HG03159 (cell line): ENCODE measurements around the gene UQCC5.

Source experiments
- ATAC-seq: cut with Tn5 transposase; IDR thresholded peaks from one replicate; pipeline ENCODE4 v1.9.1; 2021; ENCODE audit warnings: mild to moderate bottlenecking, moderate library complexity; ENCODE audit not compliant: unreplicated experiment

Gene UQCC5

GRCh38 chr3:52503788-52504424 lies 32.5 kb upstream of the UQCC5 start:
- ATAC-seq: no peak

DNA sequence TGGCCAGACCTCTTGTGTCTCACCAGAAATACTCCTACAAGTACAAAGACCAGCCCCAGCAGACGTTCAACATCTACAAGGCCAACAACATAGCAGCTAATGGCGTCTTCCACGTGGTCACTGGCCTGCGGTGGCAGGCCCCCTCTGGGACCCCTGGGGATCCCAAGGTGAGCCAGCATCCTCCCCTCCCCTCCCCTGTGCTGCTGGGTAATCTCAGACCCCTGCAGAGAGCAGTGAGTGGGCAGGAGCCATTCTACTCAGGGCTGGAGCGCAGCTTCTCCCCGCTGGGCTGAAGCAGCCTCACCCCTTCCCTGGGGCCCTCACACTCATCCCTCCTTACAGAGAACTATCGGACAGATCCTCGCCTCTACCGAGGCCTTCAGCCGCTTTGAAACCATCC lies 31.4 kb upstream of the UQCC5 start:
- no peak for ATAC-seq

DNA sequence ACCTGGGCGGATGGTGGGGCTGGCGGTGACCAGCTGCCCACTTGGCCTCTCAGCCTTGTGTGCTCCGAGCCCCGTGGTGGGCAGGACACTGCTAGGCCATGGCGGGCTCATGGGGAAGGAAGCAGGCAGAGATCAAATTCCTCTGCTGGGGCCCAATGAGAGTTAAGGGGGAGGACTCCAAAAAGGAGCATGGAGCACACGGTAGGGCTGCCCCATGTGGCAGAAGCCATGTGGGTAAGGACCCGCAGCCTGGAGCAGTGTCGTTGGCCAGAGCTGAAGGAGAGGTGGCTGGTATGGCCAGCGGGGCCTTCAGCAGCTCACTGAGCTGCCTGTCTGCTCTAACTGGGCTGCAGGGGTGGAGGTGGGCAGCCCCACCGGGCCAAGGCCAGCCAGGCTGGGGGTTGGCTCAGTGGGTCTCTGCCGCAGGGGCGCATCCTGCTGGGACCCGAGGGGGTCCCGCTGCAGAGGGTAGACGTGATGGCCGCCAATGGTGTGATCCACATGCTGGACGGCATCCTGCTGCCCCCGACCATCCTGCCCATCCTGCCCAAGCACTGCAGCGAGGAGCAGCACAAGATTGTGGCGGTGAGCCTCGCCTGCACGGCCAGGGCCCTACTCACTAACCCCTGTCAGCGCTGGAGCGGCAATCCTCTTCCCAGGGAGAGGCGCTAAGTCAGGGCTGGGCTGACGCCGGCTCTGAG lies 30.0 kb upstream of the UQCC5 start:
- ATAC-seq: no peak

- ATAC-seq: no peak
These were observed 29.0 kb upstream of the UQCC5 start for GRCh38 chr3:52507359-52507758.

- ATAC-seq: no peak
These were observed 26.6 kb upstream of the UQCC5 start for GRCh38 chr3:52509753-52510328.

DNA sequence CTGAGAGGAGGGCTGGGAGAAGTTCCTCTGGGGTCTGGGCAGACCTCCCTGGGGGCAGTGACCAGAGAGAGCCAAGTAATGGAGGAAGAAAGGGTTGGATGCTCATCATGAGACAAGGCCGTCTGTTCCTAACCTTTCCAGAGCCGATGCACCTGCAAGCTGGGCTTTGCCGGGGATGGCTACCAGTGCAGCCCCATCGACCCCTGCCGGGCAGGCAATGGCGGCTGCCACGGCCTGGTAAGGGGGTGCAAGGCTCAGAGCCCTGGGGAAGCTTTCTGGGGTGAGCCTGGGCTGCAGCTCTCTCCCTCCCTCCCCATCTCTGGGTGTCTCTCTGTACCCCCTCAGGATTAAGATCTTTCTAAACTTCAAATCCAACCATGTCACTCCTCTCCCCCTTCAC lies 24.9 kb upstream of the UQCC5 start:
- ATAC-seq: no peak

- no peak for ATAC-seq
These were observed 24.3 kb upstream of the UQCC5 start for GRCh38 chr3:52512105-52512504.

DNA sequence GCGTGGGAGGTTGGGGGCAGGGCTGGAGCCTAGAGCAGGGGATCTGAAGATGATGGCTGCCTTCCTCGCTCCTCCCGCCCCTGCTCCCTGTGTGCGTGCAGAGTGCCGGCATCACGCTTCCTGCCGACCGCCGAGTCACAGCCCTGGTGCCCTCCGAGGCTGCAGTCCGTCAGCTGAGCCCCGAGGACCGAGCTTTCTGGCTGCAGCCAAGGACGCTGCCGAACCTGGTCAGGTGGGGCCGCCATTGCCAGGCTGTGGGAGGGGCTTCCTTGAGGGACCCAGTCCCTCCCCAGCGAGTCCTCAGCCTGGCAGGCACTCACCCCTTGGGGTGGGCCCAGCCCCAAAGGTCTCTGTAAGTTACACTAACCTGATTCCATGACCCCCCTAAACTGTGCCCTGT lies 23.7 kb upstream of the UQCC5 start:
- ATAC-seq: no peak

DNA sequence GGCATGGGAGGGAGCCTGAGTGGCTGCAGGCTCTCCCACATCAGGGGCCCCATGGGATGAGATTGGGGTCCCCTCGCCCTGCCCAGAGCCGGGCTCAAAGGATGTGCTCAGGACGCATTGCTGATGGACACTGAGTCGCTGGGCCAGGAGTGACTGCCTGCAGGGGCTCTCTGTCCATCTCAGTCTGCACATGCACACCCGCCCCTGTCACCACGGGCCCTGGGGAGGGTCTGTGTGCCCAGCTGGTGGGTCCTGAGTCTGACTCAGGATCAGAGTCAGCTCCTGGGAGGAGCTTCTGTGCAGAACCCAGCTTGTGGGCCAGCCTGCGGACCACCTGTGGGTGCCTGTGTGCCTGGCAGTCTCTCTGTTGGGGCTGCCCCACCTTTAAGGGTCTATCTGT lies 23.1 kb upstream of the UQCC5 start:
- no peak for ATAC-seq

GRCh38 chr3:52514576-52514975 lies 21.8 kb upstream of the UQCC5 start:
- ATAC-seq: no peak

DNA sequence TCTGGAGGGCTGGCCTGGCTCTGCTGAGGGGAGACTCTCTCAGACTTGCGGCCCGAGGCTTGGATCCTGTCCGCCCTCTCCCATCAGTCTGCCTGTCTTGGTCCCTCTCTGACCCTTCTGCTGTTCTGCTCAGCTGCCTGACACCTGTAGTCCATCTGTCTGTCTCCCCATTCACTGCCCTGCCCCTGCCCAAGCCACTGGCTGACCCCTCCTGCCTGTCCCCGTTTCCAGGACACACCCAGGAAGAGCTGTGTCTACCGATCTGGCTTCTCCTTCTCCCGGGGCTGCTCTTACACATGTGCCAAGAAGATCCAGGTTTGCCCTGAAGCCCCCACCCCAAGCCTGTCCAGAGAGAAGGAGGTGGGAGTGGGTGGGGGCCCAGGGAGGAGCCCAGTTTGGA lies 21.2 kb upstream of the UQCC5 start:
- ATAC-seq: no peak

GRCh38 chr3:52516509-52517195 lies 19.8 kb upstream of the UQCC5 start:
- no peak for ATAC-seq

GRCh38 chr3:52517796-52518722 lies 18.3 kb upstream of the UQCC5 start:
- no peak for ATAC-seq

DNA sequence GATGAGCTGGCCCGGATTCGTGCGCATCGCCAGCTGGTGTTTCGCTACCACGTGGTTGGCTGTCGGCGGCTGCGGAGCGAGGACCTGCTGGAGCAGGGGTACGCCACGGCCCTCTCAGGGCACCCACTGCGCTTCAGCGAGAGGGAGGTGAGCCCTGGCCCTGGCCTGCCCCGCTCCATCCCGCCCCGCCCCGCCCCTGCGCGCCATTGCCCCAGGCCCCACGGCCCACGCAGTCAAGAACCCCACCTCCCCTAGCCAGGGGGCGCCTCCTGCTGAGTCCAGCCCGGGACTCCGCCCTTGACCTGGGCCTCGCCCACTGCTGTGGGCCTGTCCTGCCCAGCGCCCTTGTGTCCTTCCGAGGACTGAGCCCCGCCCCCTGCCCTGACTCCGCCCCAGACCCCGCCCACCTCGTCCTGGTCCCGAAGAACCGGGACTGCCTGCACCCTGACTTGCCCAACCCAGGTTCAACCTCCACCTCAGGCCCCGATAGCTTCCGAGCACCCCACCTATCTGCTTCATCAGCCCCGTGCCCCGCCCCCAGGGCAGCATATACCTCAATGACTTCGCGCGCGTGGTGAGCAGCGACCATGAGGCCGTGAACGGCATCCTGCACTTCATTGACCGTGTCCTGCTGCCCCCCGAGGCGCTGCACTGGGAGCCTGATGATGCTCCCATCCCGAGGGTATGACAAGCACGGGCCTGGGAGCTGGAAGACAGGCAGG lies 17.5 kb upstream of the UQCC5 start:
- no peak for ATAC-seq

- no peak for ATAC-seq
These were observed 16.8 kb upstream of the UQCC5 start for GRCh38 chr3:52519445-52520140.

GRCh38 chr3:52520141-52520667 lies 16.2 kb upstream of the UQCC5 start:
- no peak for ATAC-seq

GRCh38 chr3:52520716-52521487 lies 15.5 kb upstream of the UQCC5 start:
- ATAC-seq: no peak

DNA sequence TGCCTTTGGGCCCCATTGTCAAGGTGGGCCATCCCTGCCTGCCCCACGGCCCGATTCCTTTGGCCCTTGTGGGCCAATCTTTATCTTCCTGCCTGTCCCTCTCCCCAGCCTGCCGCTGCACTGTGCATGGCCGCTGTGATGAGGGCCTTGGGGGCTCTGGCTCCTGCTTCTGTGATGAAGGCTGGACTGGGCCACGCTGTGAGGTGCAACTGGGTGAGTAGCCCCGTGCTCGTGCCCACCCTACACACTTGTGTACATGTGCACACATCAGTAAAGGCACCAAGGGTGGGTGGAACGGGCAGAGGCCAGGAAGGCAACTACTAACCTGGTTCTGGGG lies 14.9 kb upstream of the UQCC5 start:
- ATAC-seq: no peak
